H1 (cell line): ENCODE measurements around the gene DNAJC16. TPM values are rescaled to one million over a fixed set of nuclear protein-coding genes. Genes with fewer than 3 reads are reported as not detected.

Experiments
- CBX8 ChIP-seq: fragments of 300-800, 300-1000 bp; sonication (generic); IDR thresholded peaks from 2 replicates; pipeline ENCODE4 v1.7.1; 2016; ENCODE audit warnings: low read depth, low read length, borderline replicate concordance
- EGR1 ChIP-seq: IDR thresholded peaks from 2 replicates; pipeline ENCODE4 v1.6.1; 2011; ENCODE audit warnings: low read depth, low read length, borderline replicate concordance
- KDM1A ChIP-seq: fragments of 200-600, 300-600 bp; sonication (generic); IDR thresholded peaks from 2 replicates; pipeline ENCODE4 v1.7.1; 2016; ENCODE audit warnings: mild to moderate bottlenecking, low read length, borderline replicate concordance
- RAD21 ChIP-seq, 2 experiments: IDR thresholded peaks in 1 of 2; conservative IDR thresholded peaks in 1 of 2; 2 replicates each; pipeline ENCODE4 v1.6.1; 2011; ENCODE audit warnings: low read depth in 2 of 2, low read length in 2 of 2, improper control_type of control experiment in 1 of 2, inconsistent platforms in 1 of 2, mild to moderate bottlenecking in 1 of 2, moderate library complexity in 1 of 2
- TEAD4 ChIP-seq: IDR thresholded peaks from 2 replicates; pipeline ENCODE4 v1.6.1; 2012; ENCODE audit warnings: low read depth, low read length, inconsistent platforms, mixed read lengths
- polyA plus RNA-seq, 7 experiments: library from polyadenylated mRNA; depleted of rRNA in 3 of 7; stranded (reverse) in 5 of 7; unstranded in 2 of 7; fragments of >200 nt in 5 of 7; fragments of 200-250 nt in 2 of 7; gene quantifications; 1 replicate in 5 of 7; 2 replicates in 1 of 7; 4 replicates in 1 of 7; pipeline versions ENCODE4 v1.2.1 to v1.2.3, GENCODE V29; 2011 to 2013; ENCODE audit warnings: missing spikeins in 2 of 7, mixed read lengths in 2 of 7
- total RNA-seq: library from RNA; stranded (reverse); fragmentation: NEBNext Ultra II Directional; extraction: Animal tissue kit (Norgen Biotek cat#: 25700); gene quantifications from 2 replicates; pipeline ENCODE4 v1.2.1, GENCODE V29; 2021

The DNAJC16 gene
- total and polyA plus RNA-seq, 2 of the 8 experiments (the other 6 are each of a cell fraction or from before 2014, with no cell fraction given): 7.9 to 23.3 TPM

GRCh38 chr1:15543589-15544568 is 17.2 kb downstream of the DNAJC16 start (continued):
- no peak for TF ChIP-seq KDM1A
- TF ChIP-seq RAD21 (IDR thresholded peaks at IDR 0.05 in 1 of 2, conservative IDR thresholded peaks at IDR 0.05 in 1 of 2; ENCODE audit: low read depth in 2 of 2, low read length in 2 of 2): no peak
- no peak for TF ChIP-seq TEAD4
- TF ChIP-seq CBX8: no peak
- TF ChIP-seq EGR1: no peak
